Thoracic aorta (tissue), 2 donors: ENCODE data around the gene SPIRE1. TPM values are rescaled to one million over a fixed set of nuclear protein-coding genes. Genes with fewer than 3 reads are reported as not detected.

ENCODE experiments used
- ATAC-seq: fragments of 150-250 bp; one replicate; pipeline ENCODE4 v1.8.0; 2017; ENCODE audit warnings: low read depth; ENCODE audit not compliant: insufficient number of reproducible peaks, low FRiP score
- DNase-seq: peaks from one replicate; pipeline ENCODE4 v3.0.0-alpha.2; 2020; ENCODE audit warnings: low spot score
- H3K27ac ChIP-seq, 2 donors: fragments of 200-600 bp; sonication (generic); 1 replicate in 1 of 2; 2 replicates in 1 of 2; pipeline ENCODE4 v1.5.1; 2016; ENCODE audit warnings: mild to moderate bottlenecking in 2 of 2, moderate library complexity in 2 of 2
- H3K27me3 ChIP-seq: fragments of 200-600 bp; sonication (generic); replicated peaks from 2 replicates; pipeline ENCODE4 v1.6.0; 2016; ENCODE audit warnings: mild to moderate bottlenecking; ENCODE audit not compliant: insufficient read depth
- H3K36me3 ChIP-seq: fragments of 200-600 bp; sonication (generic); one replicate; pipeline ENCODE4 v1.5.1; 2016
- H3K4me1 ChIP-seq, 2 donors: fragments of 200-600 bp; sonication (generic); 1 replicate in 1 of 2; 2 replicates in 1 of 2; pipeline versions ENCODE4 v1.5.1 to v1.6.0; 2016; ENCODE audit warnings: low read depth in 2 of 2, mild to moderate bottlenecking in 1 of 2; ENCODE audit not compliant: control insufficient read depth in 1 of 2
- H3K4me3 ChIP-seq: fragments of 200-600 bp; sonication (generic); 2 replicates; pipeline ENCODE4 v1.5.1; 2016; ENCODE audit warnings: mild to moderate bottlenecking
- H3K9me3 ChIP-seq: fragments of 200-600 bp; sonication (generic); 2 replicates; pipeline ENCODE4 v1.5.1; 2016
- total RNA-seq, 2 donors: library from RNA; depleted of rRNA; stranded (reverse); fragments of >200 nt; gene quantifications; one replicate each; pipeline versions ENCODE4 v1.1.0 to v1.2.3, GENCODE V29; 2016
- TF ChIP-seq, protein P1 (sequence below): fragments of 200-600 bp; sonication (generic); IDR thresholded peaks from one replicate; pipeline ENCODE4 v1.5.1; 2019; ENCODE audit warnings: antibody characterized with exemption

The SPIRE1 gene
- total RNA-seq, 2 donors from 2014 or later, result 26.8 to 39.6 TPM

GRCh38 chr18:12468445-12468844 lies 189.5 kb downstream of the SPIRE1 start:
- no peaks in the 10 kb centered on the region for H3K9me3 ChIP-seq
- TF ChIP-seq, protein P1, sequence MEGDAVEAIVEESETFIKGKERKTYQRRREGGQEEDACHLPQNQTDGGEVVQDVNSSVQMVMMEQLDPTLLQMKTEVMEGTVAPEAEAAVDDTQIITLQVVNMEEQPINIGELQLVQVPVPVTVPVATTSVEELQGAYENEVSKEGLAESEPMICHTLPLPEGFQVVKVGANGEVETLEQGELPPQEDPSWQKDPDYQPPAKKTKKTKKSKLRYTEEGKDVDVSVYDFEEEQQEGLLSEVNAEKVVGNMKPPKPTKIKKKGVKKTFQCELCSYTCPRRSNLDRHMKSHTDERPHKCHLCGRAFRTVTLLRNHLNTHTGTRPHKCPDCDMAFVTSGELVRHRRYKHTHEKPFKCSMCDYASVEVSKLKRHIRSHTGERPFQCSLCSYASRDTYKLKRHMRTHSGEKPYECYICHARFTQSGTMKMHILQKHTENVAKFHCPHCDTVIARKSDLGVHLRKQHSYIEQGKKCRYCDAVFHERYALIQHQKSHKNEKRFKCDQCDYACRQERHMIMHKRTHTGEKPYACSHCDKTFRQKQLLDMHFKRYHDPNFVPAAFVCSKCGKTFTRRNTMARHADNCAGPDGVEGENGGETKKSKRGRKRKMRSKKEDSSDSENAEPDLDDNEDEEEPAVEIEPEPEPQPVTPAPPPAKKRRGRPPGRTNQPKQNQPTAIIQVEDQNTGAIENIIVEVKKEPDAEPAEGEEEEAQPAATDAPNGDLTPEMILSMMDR, result no peak

GRCh38 chr18:12464731-12465130 lies 193.2 kb downstream of the SPIRE1 start:
- ATAC-seq, result no peak
- TF ChIP-seq, protein P1, result no peak
- H3K4me3 ChIP-seq, result no peak overlapping the region
- peaks cover 6% of the 10 kb centered on the region for H3K36me3 ChIP-seq
- H3K27me3 ChIP-seq, result no peaks in the 10 kb centered on the region
- no peaks in the 10 kb centered on the region for H3K4me1 ChIP-seq
- H3K9me3 ChIP-seq, result no peaks in the 10 kb centered on the region
- no peak overlapping the region for H3K27ac ChIP-seq
- no peak for DNase-seq

More at GRCh38 chr18:12468445-12468844, 189.5 kb downstream of the SPIRE1 start:
- DNase-seq, result no peak
- no peaks in the 10 kb centered on the region for H3K36me3 ChIP-seq
- no peaks in the 10 kb centered on the region for H3K4me1 ChIP-seq
- no peak overlapping the region for H3K27ac ChIP-seq
- H3K27me3 ChIP-seq, result no peaks in the 10 kb centered on the region
- no peak overlapping the region for H3K4me3 ChIP-seq
- ATAC-seq, result no peak

DNA sequence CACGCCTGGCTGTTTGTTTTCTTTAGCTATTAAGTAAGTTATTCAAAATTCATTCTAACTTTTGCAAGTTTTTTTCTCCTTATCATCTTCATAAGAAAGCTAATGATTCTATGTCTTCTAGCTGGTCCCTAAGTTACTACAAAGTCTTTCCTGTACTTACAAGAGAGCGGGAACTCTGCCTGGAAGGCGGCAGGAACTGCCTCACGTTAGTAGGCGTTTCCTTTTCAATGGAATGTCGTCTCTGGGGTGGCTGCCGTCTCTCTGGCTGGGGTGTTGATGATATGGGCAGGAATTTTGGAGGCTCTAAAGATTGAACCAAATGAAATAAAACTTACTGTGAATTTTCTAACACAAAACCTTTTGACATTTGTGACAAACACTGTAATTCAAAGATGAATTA lies 194.7 kb downstream of the SPIRE1 start:
- H3K36me3 ChIP-seq, result peaks cover 11% of the 10 kb centered on the region
- no peaks in the 10 kb centered on the region for H3K27me3 ChIP-seq
- no peak overlapping the region for H3K4me3 ChIP-seq
- H3K4me1 ChIP-seq, result no peaks in the 10 kb centered on the region
- TF ChIP-seq, protein P1, result no peak
- DNase-seq (no peak), ATAC-seq (no peak)
- H3K9me3 ChIP-seq, result no peaks in the 10 kb centered on the region
- H3K27ac ChIP-seq, result no peak overlapping the region

DNA sequence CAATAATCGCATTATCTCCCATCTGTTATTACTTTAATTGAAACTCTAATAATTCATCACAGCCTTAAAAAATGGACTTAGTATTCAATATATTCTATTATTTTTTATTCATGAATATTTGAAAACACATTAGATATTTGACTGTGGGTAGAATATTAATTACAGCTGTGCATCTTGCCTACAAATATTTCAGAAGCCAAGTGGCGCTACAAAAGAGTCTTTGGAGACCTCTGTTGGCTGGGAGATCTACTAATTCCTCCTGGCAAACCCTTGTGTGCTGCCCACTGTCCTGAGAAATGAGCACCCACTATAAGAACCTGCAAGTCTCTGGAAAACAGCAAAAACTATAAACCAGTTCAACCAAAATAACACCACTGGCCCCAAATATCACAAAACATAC lies 195.7 kb downstream of the SPIRE1 start:
- Histone ChIP-seq H3K27me3 (no peaks in the 10 kb centered on the region), H3K9me3 (no peaks in the 10 kb centered on the region), H3K27ac (no peak overlapping the region), H3K4me3 (no peak overlapping the region), H3K4me1 (no peaks in the 10 kb centered on the region), H3K36me3 (peaks cover 11% of the 10 kb centered on the region)
- DNase-seq (no peak), ATAC-seq (no peak)
- TF ChIP-seq, protein P1, result no peak

- peaks cover 11% of the 10 kb centered on the region for H3K36me3 ChIP-seq
- DNase-seq (no peak), ATAC-seq (no peak)
- TF ChIP-seq, protein P1, result no peak
- no peaks in the 10 kb centered on the region for H3K27me3 ChIP-seq
- H3K4me3 ChIP-seq, result no peak overlapping the region
- H3K9me3 ChIP-seq, result no peaks in the 10 kb centered on the region
- no peaks in the 10 kb centered on the region for H3K4me1 ChIP-seq
- no peak overlapping the region for H3K27ac ChIP-seq
Measured at GRCh38 chr18:12461326-12461725, 196.6 kb downstream of the SPIRE1 start.
